Activated T-cell treated with anti-CD3 and anti-CD28 coated beads for 4 hours (primary cell): ENCODE measurements around the gene GTF3C4.
A peak's percentile ranks its signal among the peaks of the same experiment; 100 is the strongest.

ENCODE experiments used
- DNase-seq: peaks from one replicate; pipeline ENCODE4 v3.0.0-alpha.2; 2020

Gene GTF3C4, protein sequence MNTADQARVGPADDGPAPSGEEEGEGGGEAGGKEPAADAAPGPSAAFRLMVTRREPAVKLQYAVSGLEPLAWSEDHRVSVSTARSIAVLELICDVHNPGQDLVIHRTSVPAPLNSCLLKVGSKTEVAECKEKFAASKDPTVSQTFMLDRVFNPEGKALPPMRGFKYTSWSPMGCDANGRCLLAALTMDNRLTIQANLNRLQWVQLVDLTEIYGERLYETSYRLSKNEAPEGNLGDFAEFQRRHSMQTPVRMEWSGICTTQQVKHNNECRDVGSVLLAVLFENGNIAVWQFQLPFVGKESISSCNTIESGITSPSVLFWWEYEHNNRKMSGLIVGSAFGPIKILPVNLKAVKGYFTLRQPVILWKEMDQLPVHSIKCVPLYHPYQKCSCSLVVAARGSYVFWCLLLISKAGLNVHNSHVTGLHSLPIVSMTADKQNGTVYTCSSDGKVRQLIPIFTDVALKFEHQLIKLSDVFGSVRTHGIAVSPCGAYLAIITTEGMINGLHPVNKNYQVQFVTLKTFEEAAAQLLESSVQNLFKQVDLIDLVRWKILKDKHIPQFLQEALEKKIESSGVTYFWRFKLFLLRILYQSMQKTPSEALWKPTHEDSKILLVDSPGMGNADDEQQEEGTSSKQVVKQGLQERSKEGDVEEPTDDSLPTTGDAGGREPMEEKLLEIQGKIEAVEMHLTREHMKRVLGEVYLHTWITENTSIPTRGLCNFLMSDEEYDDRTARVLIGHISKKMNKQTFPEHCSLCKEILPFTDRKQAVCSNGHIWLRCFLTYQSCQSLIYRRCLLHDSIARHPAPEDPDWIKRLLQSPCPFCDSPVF

GRCh38 chr9:132670457-132671391 is at the start of gene GTF3C4:
Gene GTF3C4, plus strand, starts transcription at chr9:132670464. Its CDS starts 135 bp downstream, at chr9:132670599.
- DNase-seq = peak; percentile 17

DNA sequence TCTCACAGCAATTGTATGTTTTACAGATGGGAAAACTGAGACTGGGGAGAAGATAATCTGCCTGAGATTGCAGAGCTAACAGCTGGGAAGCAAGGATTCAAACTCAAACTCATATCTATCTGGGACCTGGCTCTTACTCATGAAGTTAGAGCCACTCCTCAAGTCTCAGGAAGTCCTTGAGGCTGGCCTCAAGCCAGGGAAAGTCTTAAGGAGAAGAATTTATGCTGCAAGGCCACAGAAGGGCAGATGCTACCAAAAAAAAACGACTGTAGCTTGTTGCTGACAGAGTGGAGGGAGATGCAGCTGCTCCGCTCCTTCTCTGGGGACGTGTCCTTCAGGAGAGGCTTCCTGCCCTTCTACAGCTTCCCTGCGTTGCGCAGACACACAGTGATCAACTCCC is 48.1 kb upstream of the GTF3C4 start:
- DNase-seq = no peak

DNA sequence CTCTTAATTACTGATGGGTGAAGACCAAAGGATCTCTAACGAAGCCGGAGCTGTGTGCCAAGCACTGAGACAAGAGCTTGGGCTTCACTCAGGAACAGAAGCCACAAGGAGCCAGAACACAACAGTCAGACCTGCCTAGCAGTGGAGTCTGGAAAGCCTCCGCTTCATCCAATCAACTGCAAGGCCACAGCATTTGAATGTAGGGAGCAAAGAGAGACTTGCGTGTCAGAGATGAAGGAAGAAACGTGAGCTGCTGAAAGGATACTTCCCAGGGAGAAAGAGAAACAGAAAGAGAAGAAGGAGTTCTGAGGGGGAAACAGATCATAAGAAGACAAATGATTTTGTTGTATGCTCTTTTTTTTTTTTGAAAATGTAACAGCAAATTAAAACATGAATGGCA is 44.0 kb upstream of the GTF3C4 start:
- DNase-seq = no peak

DNA sequence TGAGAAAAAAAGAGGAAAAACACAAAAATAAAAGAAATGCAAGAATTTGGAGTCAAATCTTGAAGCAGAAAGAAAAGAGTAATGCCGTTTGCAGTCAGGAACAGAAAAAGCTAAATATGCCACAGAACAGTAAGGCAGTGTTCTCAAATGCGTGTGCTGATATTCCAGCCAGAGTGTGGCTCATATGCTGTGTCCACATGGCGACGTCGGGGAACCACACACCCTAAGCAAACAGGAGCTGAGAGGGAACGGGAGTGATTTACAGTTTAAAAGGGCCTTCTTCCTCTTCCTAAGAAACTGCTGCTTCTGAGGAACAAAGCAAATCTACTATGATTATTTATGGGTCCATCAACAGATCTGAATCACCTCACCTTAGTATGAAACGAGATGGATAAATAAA is 43.2 kb upstream of the GTF3C4 start:
- no peak for DNase-seq

DNA sequence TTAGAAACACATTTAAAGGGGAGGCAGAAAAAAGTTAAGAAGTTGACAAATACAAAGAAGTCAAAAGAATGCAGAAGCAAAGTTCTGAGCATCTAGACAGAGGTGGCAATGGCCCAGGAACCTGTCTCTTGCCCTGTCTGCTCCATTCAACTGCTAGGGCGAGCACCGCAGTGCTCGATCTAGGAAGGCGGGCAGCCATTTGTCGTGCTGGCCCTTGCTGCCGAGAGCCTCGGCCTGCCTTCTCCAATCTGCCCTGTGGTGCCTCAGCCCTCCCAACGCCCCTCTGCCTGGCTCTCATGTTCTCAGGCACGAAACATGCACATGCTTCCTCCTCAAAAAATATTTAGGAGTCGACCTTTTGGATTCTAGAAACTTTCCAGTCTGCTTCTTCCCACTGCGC is 42.7 kb upstream of the GTF3C4 start:
- DNase-seq = no peak

GRCh38 chr9:132628746-132629145 is 41.5 kb upstream of the GTF3C4 start:
- no peak for DNase-seq

DNA sequence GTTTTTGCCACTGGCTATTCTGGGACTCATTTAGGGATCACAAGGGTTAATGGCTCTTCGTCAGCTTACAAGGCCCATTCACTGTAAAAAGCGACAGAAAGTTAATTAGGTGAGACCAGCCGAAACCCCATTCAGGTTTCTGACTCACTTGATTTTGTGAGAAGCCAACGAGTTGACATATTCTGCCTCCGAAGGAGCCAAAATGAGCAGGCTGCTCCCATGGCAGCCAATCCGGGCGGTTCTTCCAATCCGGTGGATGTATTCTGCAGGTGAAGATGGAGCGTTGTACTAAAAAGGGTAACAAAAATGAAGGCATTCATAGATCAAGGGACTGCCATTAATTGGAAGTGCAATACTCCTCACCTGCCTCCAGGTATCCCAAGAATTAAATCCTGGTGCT is 40.1 kb upstream of the GTF3C4 start:
- no peak for DNase-seq

GRCh38 chr9:132630811-132631210 is 39.5 kb upstream of the GTF3C4 start:
- no peak for DNase-seq

DNA sequence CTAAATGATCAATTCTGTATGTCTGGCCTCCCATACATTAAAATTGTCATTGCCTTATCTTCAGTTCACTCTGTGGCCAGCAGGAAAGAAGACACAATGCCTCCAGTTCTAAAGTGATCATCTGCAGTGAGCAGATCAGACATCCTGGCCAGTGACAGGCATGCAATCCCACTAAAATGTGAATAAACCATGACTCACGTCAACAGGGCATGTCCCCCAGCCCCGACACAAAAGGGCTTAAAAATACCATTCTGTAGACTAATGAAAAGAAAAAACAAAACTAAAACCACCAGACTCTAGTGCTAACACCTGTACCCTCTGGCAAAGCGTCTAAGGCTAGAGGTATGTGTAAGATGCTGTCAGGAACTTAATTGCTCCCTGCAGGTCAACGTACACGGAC is 39.0 kb upstream of the GTF3C4 start:
- DNase-seq = no peak

GRCh38 chr9:132631685-132632084 is 38.6 kb upstream of the GTF3C4 start:
- no peak for DNase-seq

DNA sequence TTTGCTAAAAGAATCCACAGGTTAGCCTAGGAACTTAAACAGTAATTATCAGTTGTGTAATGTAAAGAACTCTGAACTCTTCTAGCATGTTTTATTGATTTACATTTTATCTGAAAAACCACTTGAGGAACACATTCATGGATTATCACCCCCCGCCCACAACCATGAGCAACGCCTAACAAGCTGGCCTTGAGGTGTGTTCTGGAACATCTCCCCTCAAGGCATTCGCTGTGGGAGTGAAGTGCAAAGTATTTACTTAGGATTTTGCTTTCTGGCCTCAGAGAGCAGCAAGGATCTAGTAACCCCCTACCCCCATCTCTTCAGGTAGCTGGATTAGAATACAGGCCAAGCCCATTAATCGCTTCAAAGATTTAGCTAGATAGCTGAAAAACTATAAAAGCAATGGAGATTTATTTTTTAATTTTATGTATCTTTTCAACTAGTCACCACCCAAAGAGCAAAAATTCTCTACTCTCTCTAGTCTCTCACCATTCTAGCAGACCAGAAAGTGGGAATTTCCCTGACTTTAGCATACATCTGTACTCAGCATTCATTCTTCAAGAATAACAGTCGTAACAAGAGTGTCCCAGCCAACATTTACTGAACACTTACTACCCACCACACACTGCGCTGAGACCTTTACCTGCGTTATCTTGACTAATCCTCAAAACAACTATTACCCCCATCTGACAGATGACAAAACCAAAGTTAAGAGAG is 37.7 kb upstream of the GTF3C4 start:
- no peak for DNase-seq

DNA sequence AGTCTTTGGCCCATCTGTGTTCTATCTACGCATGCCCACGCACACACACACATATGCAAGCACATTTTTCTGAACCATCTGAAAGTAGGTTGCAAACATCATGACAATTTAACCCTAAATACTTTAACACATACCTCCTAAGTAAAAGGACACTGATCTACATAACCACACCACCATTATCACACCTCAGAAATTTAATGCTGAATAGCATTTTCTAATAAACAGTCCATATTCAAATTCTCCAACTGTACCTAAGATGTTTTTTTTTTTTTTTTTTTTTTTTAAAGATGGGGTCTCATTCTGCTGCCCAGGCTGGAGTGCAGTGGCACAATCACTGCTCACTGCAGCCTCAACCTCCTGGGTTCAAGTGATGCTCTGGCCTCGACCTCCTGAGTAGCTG is 35.9 kb upstream of the GTF3C4 start:
- no peak for DNase-seq

DNA sequence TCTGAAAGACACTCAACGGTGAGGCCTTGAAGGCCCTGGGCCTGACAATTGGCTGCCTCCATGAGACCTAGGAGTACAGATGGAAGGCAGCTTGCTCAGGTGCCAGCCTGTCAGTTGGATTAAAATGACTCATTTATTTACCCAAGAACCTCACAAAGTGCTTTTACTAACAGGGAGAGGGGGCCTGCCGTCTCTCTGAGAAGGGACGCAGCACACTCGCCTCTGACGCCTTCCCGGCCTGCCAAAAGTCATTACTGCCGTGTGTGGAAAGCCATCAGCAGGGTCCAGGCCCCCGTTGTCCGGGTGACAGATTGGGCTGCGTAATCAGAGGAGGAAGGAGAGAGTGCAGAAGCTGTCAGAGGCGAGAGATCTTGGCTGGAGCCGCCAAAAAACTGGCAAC is 32.9 kb upstream of the GTF3C4 start:
- no peak for DNase-seq

GRCh38 chr9:132637801-132638200 is 32.5 kb upstream of the GTF3C4 start:
- no peak for DNase-seq

DNA sequence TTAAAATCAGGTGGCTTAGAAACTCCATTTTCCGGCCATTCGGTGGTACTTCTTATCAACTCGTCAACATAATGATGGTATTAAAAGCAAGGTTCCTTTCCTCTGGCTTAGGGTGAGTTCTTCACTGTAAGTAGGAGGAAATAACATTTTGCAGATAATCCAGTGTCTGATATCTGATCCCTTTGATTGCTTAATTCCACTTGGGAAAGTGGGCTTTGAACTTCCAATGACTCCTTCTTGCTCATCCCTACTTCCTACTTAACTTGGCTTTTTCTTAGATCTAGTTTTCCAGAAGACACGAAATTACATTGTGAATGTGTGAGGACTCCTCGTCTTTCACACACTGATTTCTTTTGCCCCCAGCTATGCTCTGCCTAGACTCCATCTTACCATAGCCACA is 32.0 kb upstream of the GTF3C4 start:
- DNase-seq = no peak

DNA sequence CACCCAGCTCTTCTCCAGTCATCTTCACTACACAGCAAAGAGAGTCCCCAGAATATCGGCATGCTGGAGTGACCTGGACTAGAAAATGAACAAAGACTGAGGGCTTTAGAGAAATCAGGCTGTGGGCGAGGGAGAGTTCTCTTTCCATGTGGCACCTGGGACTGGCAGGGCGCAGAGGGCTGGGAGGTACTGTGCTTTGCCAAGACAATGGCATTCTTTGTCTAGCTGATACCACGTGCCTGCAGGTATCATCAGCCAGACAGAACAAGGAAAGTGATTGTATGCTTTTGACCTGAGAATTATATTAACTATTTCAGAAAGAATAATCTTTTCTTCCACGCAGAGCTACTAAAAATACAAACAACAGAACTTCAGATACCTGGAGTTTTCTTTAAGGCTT is 30.9 kb upstream of the GTF3C4 start:
- DNase-seq = no peak

- DNase-seq = no peak
Observed at GRCh38 chr9:132641216-132641615, 29.0 kb upstream of the GTF3C4 start.

DNA sequence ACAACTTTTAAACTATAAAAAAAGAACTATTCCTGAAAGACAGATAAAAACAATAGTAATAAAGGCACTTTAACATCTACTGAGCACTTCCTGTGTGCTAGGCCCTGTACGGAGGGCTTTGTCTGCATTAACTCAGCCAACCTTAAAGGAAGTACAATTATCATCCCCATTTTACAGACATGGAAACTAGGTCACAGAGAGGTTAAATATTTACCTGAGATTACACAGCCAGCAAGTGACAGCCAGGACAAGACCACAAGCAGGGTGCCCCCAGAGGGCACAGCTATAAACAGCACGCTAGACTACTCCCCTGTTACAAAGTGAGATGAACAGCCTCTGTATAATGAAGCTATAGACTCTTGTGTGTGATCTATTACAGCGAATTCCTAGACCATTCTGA is 26.0 kb upstream of the GTF3C4 start:
- no peak for DNase-seq

GRCh38 chr9:132645306-132645705 is 25.0 kb upstream of the GTF3C4 start:
- no peak for DNase-seq

- no peak for DNase-seq
Observed at GRCh38 chr9:132645711-132646110, 24.6 kb upstream of the GTF3C4 start.

DNA sequence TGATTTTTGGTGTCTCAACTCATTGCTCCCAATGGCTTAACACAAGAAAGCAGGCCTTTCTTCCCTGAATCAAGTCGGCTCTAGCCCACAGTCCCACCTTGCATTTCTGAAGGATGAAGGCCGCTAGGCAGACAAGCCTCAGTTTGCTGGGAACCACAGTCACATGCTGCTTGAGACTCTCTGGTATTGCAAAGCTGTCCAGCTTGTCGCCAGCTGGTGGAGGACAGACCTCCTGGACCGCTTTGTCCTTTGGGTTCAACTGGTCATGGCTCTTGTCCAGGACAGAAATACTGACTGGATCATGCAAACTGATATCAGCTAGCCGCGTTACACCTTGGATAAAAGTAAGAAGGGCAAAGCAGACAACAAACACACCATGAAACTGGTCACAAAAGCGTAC is 23.5 kb upstream of the GTF3C4 start:
- no peak for DNase-seq

- DNase-seq = no peak
Observed at GRCh38 chr9:132647355-132647754, 22.9 kb upstream of the GTF3C4 start.

GRCh38 chr9:132647806-132648205 is 22.5 kb upstream of the GTF3C4 start:
- no peak for DNase-seq
